NCI-H345 (cell line): ENCODE results near the gene EXOC2.

ENCODE experiments used
- DNase-seq: peaks from one replicate; lab custom pipeline; 2025; lab: John Stamatoyannopoulos, UW

Gene EXOC2

GRCh38 chr6:443621-444159 lies 249.2 kb downstream of the EXOC2 start:
- no peak for DNase-seq

GRCh38 chr6:441126-441920 lies 251.6 kb downstream of the EXOC2 start:
- no peak for DNase-seq

GRCh38 chr6:439641-440167 lies 253.2 kb downstream of the EXOC2 start:
- no peak for DNase-seq

GRCh38 chr6:438634-439170 lies 254.2 kb downstream of the EXOC2 start:
- no peak for DNase-seq

- DNase-seq = no peak
Measured at GRCh38 chr6:437037-437392, 255.9 kb downstream of the EXOC2 start.

- DNase-seq = no peak
Measured at GRCh38 chr6:436308-437036, 256.5 kb downstream of the EXOC2 start.

- DNase-seq = no peak
Measured at GRCh38 chr6:435441-436307, 257.3 kb downstream of the EXOC2 start.
